ENCODE measurements around the gene CXADR.

Gene CXADR

GRCh38 chr21:17597680-17598079 is 84.8 kb downstream of the CXADR start:
- no peak for TF ChIP-seq CTCF (conservative IDR thresholded peaks at IDR 0.05; ENCODE audit: low read depth, low read length)
- DNase-seq (ENCODE audit: low read depth): no peak
- H3K4me3 ChIP-seq (ENCODE audit: low read depth, low read length): no peak overlapping the region

DNA sequence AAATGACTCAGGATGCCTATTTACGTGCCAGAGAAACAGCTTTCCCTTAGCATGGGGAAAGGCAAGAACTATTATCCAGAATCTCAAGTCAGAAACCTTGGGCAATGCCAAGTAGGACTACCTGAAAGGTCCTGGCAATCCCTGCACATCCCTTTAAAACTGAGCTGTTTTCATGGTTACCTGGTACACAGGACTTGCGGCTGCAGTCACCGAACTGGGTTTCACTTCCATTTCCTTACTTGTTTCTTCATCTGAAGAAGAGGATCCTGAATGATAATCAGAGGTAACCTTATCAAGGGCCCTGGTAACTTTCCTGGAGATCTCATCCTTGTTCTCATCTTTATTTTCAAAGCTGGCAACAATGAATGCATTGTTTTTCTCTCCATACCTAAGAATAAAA is 85.6 kb downstream of the CXADR start:
- no peak for DNase-seq (ENCODE audit: low read depth)
- no peak for TF ChIP-seq CTCF (conservative IDR thresholded peaks at IDR 0.05; ENCODE audit: low read depth, low read length)
- H3K4me3 ChIP-seq (ENCODE audit: low read depth, low read length): no peak overlapping the region

DNA sequence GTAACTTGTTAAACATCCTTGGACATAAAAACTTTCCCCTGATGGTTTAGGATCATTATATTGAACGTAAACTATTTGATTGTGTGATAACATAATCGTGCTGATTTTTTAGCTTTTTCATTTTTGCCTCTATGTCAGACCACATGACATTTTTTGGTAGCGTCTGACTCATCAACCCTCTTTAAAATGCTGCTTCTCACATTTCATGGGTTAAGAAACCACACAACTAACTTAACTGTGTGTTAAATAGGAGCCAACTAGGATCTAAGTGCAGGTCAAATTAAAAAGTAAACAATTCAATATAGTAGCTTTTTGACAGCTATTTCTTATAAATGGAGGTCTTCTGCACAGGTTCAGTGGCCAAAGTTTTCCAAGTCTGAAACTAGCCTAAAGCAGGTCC is 90.0 kb downstream of the CXADR start:
- peak; percentile 80 for DNase-seq (ENCODE audit: low read depth)
- H3K4me3 ChIP-seq (ENCODE audit: low read depth, low read length): no peak overlapping the region
- no peak for TF ChIP-seq CTCF (conservative IDR thresholded peaks at IDR 0.05; ENCODE audit: low read depth, low read length)

GRCh38 chr21:17607684-17608083 is 94.8 kb downstream of the CXADR start:
- peak; percentile 10 for DNase-seq (ENCODE audit: low read depth)
- no peak for TF ChIP-seq CTCF (conservative IDR thresholded peaks at IDR 0.05; ENCODE audit: low read depth, low read length)
- H3K4me3 ChIP-seq (ENCODE audit: low read depth, low read length): no peak overlapping the region

DNA sequence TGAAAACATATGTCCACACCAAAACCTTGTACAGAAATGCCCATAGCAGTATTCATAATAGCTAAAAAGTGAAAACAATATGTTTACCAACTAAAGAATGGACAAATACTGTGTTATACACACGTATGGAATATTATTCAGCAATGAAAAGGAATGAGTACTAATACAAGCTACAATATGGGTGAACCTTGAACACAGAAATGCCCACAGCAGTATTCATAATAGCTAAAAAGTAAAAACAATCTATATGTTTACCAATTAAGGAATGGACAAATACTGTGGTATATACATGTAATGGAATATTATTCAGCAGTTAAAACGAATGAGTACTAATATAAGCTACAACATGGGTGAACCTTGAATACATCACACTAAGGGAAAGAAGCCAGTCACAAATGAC is 96.8 kb downstream of the CXADR start:
- no peak overlapping the region for H3K4me3 ChIP-seq (ENCODE audit: low read depth, low read length)
- DNase-seq (ENCODE audit: low read depth): no peak
- no peak for TF ChIP-seq CTCF (conservative IDR thresholded peaks at IDR 0.05; ENCODE audit: low read depth, low read length)

GRCh38 chr21:17610911-17611310 is 98.1 kb downstream of the CXADR start:
- no peak for TF ChIP-seq CTCF (conservative IDR thresholded peaks at IDR 0.05; ENCODE audit: low read depth, low read length)
- peak overlapping the region; percentile 88 for H3K4me3 ChIP-seq (ENCODE audit: low read depth, low read length)
- DNase-seq (ENCODE audit: low read depth): peak; percentile 38

GRCh38 chr21:17611414-17612022 is 98.7 kb downstream of the CXADR start:
- DNase-seq (ENCODE audit: low read depth): peak; percentile 93
- peak overlapping the region; percentile 88 for H3K4me3 ChIP-seq (ENCODE audit: low read depth, low read length)
- no peak for TF ChIP-seq CTCF (conservative IDR thresholded peaks at IDR 0.05; ENCODE audit: low read depth, low read length)

Data from choroid plexus epithelial cell (primary cell).